HL-60 (cell line): ENCODE data around the gene BAIAP2L1.

Experiments used
- CTCF ChIP-seq: IDR thresholded peaks from one replicate; pipeline ENCODE4 v1.5.1; 2011; ENCODE audit warnings: low read length, control low read depth, inconsistent platforms; ENCODE audit not compliant: insufficient read depth
- GABPA ChIP-seq: IDR thresholded peaks from 2 replicates; pipeline ENCODE4 v1.6.1; 2012; ENCODE audit warnings: low read depth
- POLR2AphosphoS5 ChIP-seq: IDR thresholded peaks from 2 replicates; pipeline ENCODE4 v1.6.1; 2012; ENCODE audit warnings: low read depth

DNA sequence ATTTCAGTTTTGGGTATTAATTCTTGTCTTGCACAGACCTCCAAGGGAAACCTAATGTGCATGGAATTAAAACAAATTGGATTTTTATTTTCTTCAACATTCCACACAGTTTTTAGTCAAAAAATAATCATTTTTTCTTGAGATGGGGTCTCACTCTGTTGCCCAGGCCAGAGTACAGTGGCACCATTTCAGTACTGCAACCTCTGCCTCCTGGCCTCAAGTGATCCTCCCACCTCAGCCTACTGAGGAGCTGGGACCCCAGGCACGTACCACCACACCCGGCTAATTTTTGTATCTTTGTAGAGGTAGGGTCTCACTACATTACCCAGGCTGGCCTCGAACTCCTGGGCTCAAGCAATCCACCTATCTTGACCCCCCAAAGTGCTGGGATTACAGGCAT, 4.9 kb downstream of the BAIAP2L1 start:
- TF ChIP-seq CTCF (no peak), GABPA (no peak), POLR2AphosphoS5 (no peak)
